IMR-90 (cell line): ENCODE results near the gene NPAS3. TPM values are rescaled to one million over a fixed set of nuclear protein-coding genes. Genes with fewer than 3 reads are reported as not detected.

Experiments
- ATAC-seq: fragments of 200-7000 bp; cut with Tn5 transposase; 2 replicates; pipeline ENCODE4 v1.9.1; 2020; ENCODE audit warnings: low read depth, mild to moderate bottlenecking, moderate library complexity
- BruUV-seq: library from RNA; stranded (reverse); fragments of 400-500 nt; replicated peaks from 2 replicates; lab custom pipeline; 2021; lab: Mats Ljungman, UMichigan
- CTCF ChIA-PET: fragments of 300-600 bp; formaldehyde crosslinking; extraction: SDS; loops from one replicate; lab custom pipeline; 2021; ENCODE audit warnings: antibody characterized with exemption; lab: Yijun Ruan, JAX
- POLR2A ChIA-PET: fragments of 300-600 bp; sonication (Branson Sonifier 250); formaldehyde crosslinking; loops from one replicate; lab custom pipeline; 2022; ENCODE audit warnings: antibody characterized with exemption; ENCODE audit not compliant: unreplicated experiment; lab: Charles Lee
- DNase-seq: peaks from one replicate; pipeline ENCODE4 v3.0.0; 2013
- H2AFZ ChIP-seq: replicated peaks from 2 replicates; pipeline ENCODE3; 2013; ENCODE audit warnings: low read length, mild to moderate bottlenecking; ENCODE audit not compliant: poor library complexity
- H2AK5ac ChIP-seq: 2 replicates; pipeline ENCODE4 v1.6.1; 2013; ENCODE audit warnings: low read depth, low read length, inconsistent platforms
- H2AK9ac ChIP-seq: replicated peaks from 2 replicates; pipeline ENCODE3; 2013; ENCODE audit warnings: mild to moderate bottlenecking, low read depth, low read length, moderate library complexity; ENCODE audit not compliant: poor library complexity
- H2BK120ac ChIP-seq: 2 replicates; pipeline ENCODE4 v1.6.1; 2013; ENCODE audit warnings: low read depth, low read length, inconsistent platforms
- H2BK15ac ChIP-seq: 3 replicates; pipeline ENCODE4 v1.6.1; 2013; ENCODE audit warnings: low read depth, low read length, inconsistent platforms
- H2BK20ac ChIP-seq: 2 replicates; pipeline ENCODE4 v1.6.1; 2013; ENCODE audit warnings: low read depth, mild to moderate bottlenecking, inconsistent platforms, low read length, moderate library complexity
- H2BK5ac ChIP-seq: 2 replicates; pipeline ENCODE4 v1.6.1; 2013; ENCODE audit warnings: mild to moderate bottlenecking, low read depth, low read length, inconsistent platforms; ENCODE audit not compliant: poor library complexity, severe bottlenecking
- H3K14ac ChIP-seq: replicated peaks from 2 replicates; pipeline ENCODE4 v1.6.1; 2013; ENCODE audit warnings: low read depth, low read length, inconsistent platforms
- H3K18ac ChIP-seq: 2 replicates; pipeline ENCODE4 v1.6.1; 2013; ENCODE audit warnings: low read depth, low read length, control low read depth
- H3K23ac ChIP-seq: 2 replicates; pipeline ENCODE4 v1.6.1; 2013; ENCODE audit warnings: low read depth, low read length, inconsistent platforms
- H3K27ac ChIP-seq: 2 replicates; pipeline ENCODE4 v1.5.1; 2013; ENCODE audit warnings: mild to moderate bottlenecking, control low read depth, low read length; ENCODE audit not compliant: insufficient read depth
- H3K27me3 ChIP-seq: 2 replicates; pipeline ENCODE4 v1.6.1; 2013; ENCODE audit warnings: low read length; ENCODE audit not compliant: control insufficient read depth, insufficient read depth
- H3K36me3 ChIP-seq: 2 replicates; pipeline ENCODE4 v1.6.1; 2013; ENCODE audit warnings: low read length, mixed read lengths; ENCODE audit not compliant: control insufficient read depth, insufficient read depth
- H3K4ac ChIP-seq: 2 replicates; pipeline ENCODE4 v1.6.1; 2013; ENCODE audit warnings: low read depth, low read length, inconsistent platforms
- H3K4me1 ChIP-seq: 2 replicates; pipeline ENCODE4 v1.6.1; 2013; ENCODE audit warnings: low read length, mixed read lengths; ENCODE audit not compliant: control insufficient read depth, insufficient read depth
- H3K4me2 ChIP-seq: 2 replicates; pipeline ENCODE4 v1.6.1; 2013; ENCODE audit warnings: low read depth, mild to moderate bottlenecking, control low read depth, low read length, moderate library complexity
- H3K4me3 ChIP-seq: 2 replicates; pipeline ENCODE4 v1.5.1; 2013; ENCODE audit warnings: low read depth, mild to moderate bottlenecking, control low read depth, low read length, moderate library complexity; ENCODE audit not compliant: insufficient read depth
- H3K56ac ChIP-seq: 2 replicates; pipeline ENCODE4 v1.6.1; 2013; ENCODE audit warnings: low read length, inconsistent platforms; ENCODE audit not compliant: insufficient read depth; ENCODE audit errors: extremely low read depth
- H3K79me1 ChIP-seq, 2 experiments: 2 replicates each; pipeline ENCODE4 v1.6.1; 2013; ENCODE audit warnings: low read length in 2 of 2, inconsistent platforms in 1 of 2, low read depth in 1 of 2
- H3K9ac ChIP-seq: 2 replicates; pipeline ENCODE4 v1.6.1; 2013; ENCODE audit warnings: low read depth, low read length, control low read depth
- H3K9me1 ChIP-seq: 2 replicates; pipeline ENCODE4 v1.6.1; 2013; ENCODE audit warnings: low read length, inconsistent platforms; ENCODE audit not compliant: insufficient read depth
- H3K9me3 ChIP-seq: 2 replicates; pipeline ENCODE4 v1.6.1; 2013; ENCODE audit warnings: low read length; ENCODE audit not compliant: control insufficient read depth, insufficient read depth
- H4K20me1 ChIP-seq: 2 replicates; pipeline ENCODE4 v1.6.1; 2013; ENCODE audit warnings: low read length, inconsistent platforms; ENCODE audit not compliant: insufficient read depth
- H4K5ac ChIP-seq: 2 replicates; pipeline ENCODE4 v1.6.1; 2013; ENCODE audit warnings: mild to moderate bottlenecking, low read depth, low read length, control low read depth
- H4K8ac ChIP-seq, 2 experiments: 2 replicates each; pipeline ENCODE4 v1.6.1; 2013; ENCODE audit warnings: low read depth in 2 of 2, low read length in 2 of 2, control low read depth in 1 of 2, inconsistent platforms in 1 of 2
- H4K91ac ChIP-seq: 2 replicates; pipeline ENCODE4 v1.6.1; 2013; ENCODE audit warnings: low read depth, low read length, inconsistent platforms; ENCODE audit not compliant: insufficient read depth
- CHD1 ChIP-seq: IDR thresholded peaks from 2 replicates; pipeline ENCODE4 v1.6.1; 2012; ENCODE audit warnings: low read depth, low read length, improper control_type of control experiment
- FOS ChIP-seq: fragments of 150-350 bp; IDR thresholded peaks from 2 replicates; pipeline ENCODE4 v1.6.1; 2016; ENCODE audit warnings: low read depth, low read length
- MAZ ChIP-seq: IDR thresholded peaks from 2 replicates; pipeline ENCODE4 v1.6.1; 2012; ENCODE audit warnings: low read depth, mild to moderate bottlenecking, low read length, improper control_type of control experiment, moderate library complexity, borderline replicate concordance
- POLR2A ChIP-seq: IDR thresholded peaks from 2 replicates; pipeline ENCODE4 v1.6.1; 2012; ENCODE audit warnings: mild to moderate bottlenecking, low read depth, low read length
- RCOR1 ChIP-seq: IDR thresholded peaks from 2 replicates; pipeline ENCODE4 v1.6.1; 2012; ENCODE audit warnings: mild to moderate bottlenecking, low read length, improper control_type of control experiment; ENCODE audit not compliant: insufficient replicate concordance
- SMC3 ChIP-seq: fragments of 150-350 bp; IDR thresholded peaks from 2 replicates; pipeline ENCODE4 v1.6.1; 2016; ENCODE audit warnings: low read depth, mild to moderate bottlenecking, antibody characterized with exemption, low read length, moderate library complexity
- WGBS, 2 experiments: methylation state at CpG; one replicate each; pipeline versions ENCODE4 v1.1.5 to v1.1.7; 2013; ENCODE audit warnings: missing lambda C conversion rate in 2 of 2; ENCODE audit not compliant: insufficient read length in 1 of 2; ENCODE audit errors: extremely low coverage in 2 of 2; 5-methylcytosine and 5-hydroxymethylcytosine counted together
- dilution Hi-C: fragments of 300-500 bp; cut with HindIII; formaldehyde crosslinking; loops from one replicate; pipeline ENCODE4 v1.14.3; 2018; ENCODE audit warnings: low sequenced_read_pairs; ENCODE audit not compliant: unreplicated experiment
- in situ Hi-C: fragments of 300-500 bp; cut with MboI; formaldehyde crosslinking; loops from 3 replicates; pipeline ENCODE4 v1.14.3; 2019; ENCODE audit warnings: low sequenced_read_pairs, inconsistent platforms, mixed read lengths
- intact Hi-C: fragments of 100-400 bp; cut with micrococcal nuclease; formaldehyde crosslinking; loops from 2 replicates; pipeline ENCODE4 v1.10.0; 2022
- polyA plus RNA-seq, 3 experiments: library from polyadenylated mRNA; depleted of rRNA; stranded (reverse); fragments of >200 nt; gene quantifications; 2 replicates each; pipeline ENCODE4 v1.2.3, GENCODE V29; 2012; ENCODE audit warnings: low replicate concordance in 1 of 3
- total RNA-seq: library from RNA; depleted of rRNA; stranded (reverse); fragments of >200 nt; gene quantifications from 2 replicates; pipeline ENCODE4 v1.2.3, GENCODE V29; 2012

The NPAS3 gene
- total and polyA plus RNA-seq, 2 of the 4 experiments (the other 2 are of a cell fraction), result not detected

- Histone ChIP-seq H4K20me1 (no peaks in the 10 kb centered on the region), H3K4me2 (no peak overlapping the region), H3K4ac (no peak overlapping the region), H3K9me3 (no peaks in the 10 kb centered on the region), H4K8ac (no peak overlapping the region), H3K9me1 (no peaks in the 10 kb centered on the region), H3K18ac (no peak overlapping the region), H2BK120ac (no peak overlapping the region), H3K4me3 (no peak overlapping the region), H3K56ac (no peak overlapping the region), H2AK5ac (no peak overlapping the region), H4K5ac (no peak overlapping the region), H4K91ac (no peak overlapping the region), H3K36me3 (no peaks in the 10 kb centered on the region), H2AFZ (no peak overlapping the region), H2BK5ac (no peak overlapping the region), H3K23ac (no peak overlapping the region), H3K27ac (no peak overlapping the region), H3K79me1 (no peaks in the 10 kb centered on the region), H2BK15ac (no peak overlapping the region), H2BK20ac (no peak overlapping the region), H3K4me1 (no peaks in the 10 kb centered on the region), H2AK9ac (no peak overlapping the region), H3K9ac (no peak overlapping the region), H3K27me3 (no peaks in the 10 kb centered on the region), H3K14ac (no peak overlapping the region)
- CTCF ChIA-PET, result no interaction called here
- dilution Hi-C loops (no loop called here), in situ Hi-C loops (no loop called here), intact Hi-C loops (no loop called here)
- no TSS peak for BruUV-seq
- WGBS, 2 experiments, result 40% methylated on average over 1 of the region's 10 CpGs; no CpG with 5 or more reads in 1 of the 2 experiments
- DNase-seq (no peak), ATAC-seq (no peak)
- POLR2A ChIA-PET, result no interaction called here
- no peak for TF ChIP-seq CHD1
- TF ChIP-seq POLR2A, result no peak
- TF ChIP-seq MAZ, result no peak
- TF ChIP-seq FOS, result no peak
- TF ChIP-seq SMC3, result no peak
- TF ChIP-seq RCOR1, result no peak
These were observed 631.4 kb downstream of the NPAS3 start for GRCh38 chr14:33569821-33570687.
